A673 (cell line): ENCODE data around the gene CLCNKB. TPM values are rescaled to one million over a fixed set of nuclear protein-coding genes. Genes with fewer than 3 reads are reported as not detected.

ENCODE experiments used
- BruUV-seq: library from RNA; stranded (reverse); fragments of 400-500 nt; replicated peaks from 2 replicates; lab custom pipeline; 2021; lab: Mats Ljungman, UMichigan
- CTCF ChIA-PET: fragments of 300-600 bp; sonication (Branson Sonifier 250); formaldehyde crosslinking; loops from one replicate; lab custom pipeline; 2022; ENCODE audit warnings: antibody characterized with exemption; lab: Charles Lee
- POLR2A ChIA-PET: fragments of 300-600 bp; sonication (Branson Sonifier 250); formaldehyde crosslinking; loops from one replicate; lab custom pipeline; 2022; ENCODE audit warnings: antibody characterized with exemption; ENCODE audit not compliant: low non-redundant PET; lab: Charles Lee
- DNase-seq: peaks from one replicate; pipeline ENCODE4 v3.0.0-alpha.2; 2015; ENCODE audit warnings: low spot score
- H3K27ac ChIP-seq: fragments of 200-600 bp; sonication (generic); 2 replicates; pipeline ENCODE4 v1.5.1; 2016; ENCODE audit warnings: mixed run types, low read depth, mild to moderate bottlenecking, mixed read lengths, antibody characterized with exemption, low read length; ENCODE audit not compliant: poor library complexity, severe bottlenecking
- H3K27me3 ChIP-seq: fragments of 200-600 bp; sonication (generic); replicated peaks from 2 replicates; pipeline ENCODE4 v1.6.1; 2017; ENCODE audit warnings: mixed run types, low read depth, mild to moderate bottlenecking, mixed read lengths, antibody characterized with exemption, low read length; ENCODE audit not compliant: insufficient read depth, poor library complexity
- H3K36me3 ChIP-seq: fragments of 200-600 bp; sonication (generic); 2 replicates; pipeline ENCODE4 v1.6.1; 2016; ENCODE audit warnings: mixed run types, mild to moderate bottlenecking, mixed read lengths, antibody characterized with exemption, low read length; ENCODE audit not compliant: insufficient read depth, poor library complexity, severe bottlenecking
- H3K4me1 ChIP-seq: fragments of 200-600 bp; sonication (generic); 2 replicates; pipeline ENCODE4 v1.6.1; 2017; ENCODE audit warnings: mixed run types, mild to moderate bottlenecking, mixed read lengths, antibody characterized with exemption, low read length; ENCODE audit not compliant: insufficient read depth, poor library complexity, severe bottlenecking
- H3K4me3 ChIP-seq: fragments of 200-600 bp; sonication (generic); 2 replicates; pipeline ENCODE4 v1.5.1; 2016; ENCODE audit warnings: low read depth, mixed run types, mild to moderate bottlenecking, mixed read lengths, low read length; ENCODE audit not compliant: poor library complexity, severe bottlenecking
- H3K9me3 ChIP-seq: fragments of 200-600 bp; sonication (generic); 2 replicates; pipeline ENCODE4 v1.6.1; 2016; ENCODE audit warnings: mixed run types, low read depth, mild to moderate bottlenecking, mixed read lengths, antibody characterized with exemption, low read length; ENCODE audit not compliant: poor library complexity, severe bottlenecking
- EZH2 ChIP-seq: fragments of 200-600 bp; sonication (generic); IDR thresholded peaks from 2 replicates; pipeline ENCODE4 v1.6.1; 2017; ENCODE audit warnings: borderline replicate concordance, low read depth, mild to moderate bottlenecking, mixed read lengths, antibody characterized with exemption, low read length; ENCODE audit not compliant: poor library complexity, severe bottlenecking
- intact Hi-C: fragments of 100-400 bp; cut with micrococcal nuclease; formaldehyde crosslinking; loops from one replicate; pipeline ENCODE4 v1.10.0; 2022; ENCODE audit not compliant: unreplicated experiment
- total RNA-seq: library from RNA; stranded (reverse); gene quantifications from 2 replicates; pipeline ENCODE4 v1.2.3, GENCODE V29; 2021
- TF ChIP-seq, protein P1 (sequence below): fragments of 300-800, 200-600 bp; sonication (generic); conservative IDR thresholded peaks from 2 replicates; pipeline ENCODE4 v1.5.1; 2017; ENCODE audit warnings: low read depth, mild to moderate bottlenecking, antibody characterized with exemption, low read length, moderate library complexity, mixed read lengths

The CLCNKB gene
- total RNA-seq, 1 experiment from 2014 or later, result 0.13 TPM

DNA sequence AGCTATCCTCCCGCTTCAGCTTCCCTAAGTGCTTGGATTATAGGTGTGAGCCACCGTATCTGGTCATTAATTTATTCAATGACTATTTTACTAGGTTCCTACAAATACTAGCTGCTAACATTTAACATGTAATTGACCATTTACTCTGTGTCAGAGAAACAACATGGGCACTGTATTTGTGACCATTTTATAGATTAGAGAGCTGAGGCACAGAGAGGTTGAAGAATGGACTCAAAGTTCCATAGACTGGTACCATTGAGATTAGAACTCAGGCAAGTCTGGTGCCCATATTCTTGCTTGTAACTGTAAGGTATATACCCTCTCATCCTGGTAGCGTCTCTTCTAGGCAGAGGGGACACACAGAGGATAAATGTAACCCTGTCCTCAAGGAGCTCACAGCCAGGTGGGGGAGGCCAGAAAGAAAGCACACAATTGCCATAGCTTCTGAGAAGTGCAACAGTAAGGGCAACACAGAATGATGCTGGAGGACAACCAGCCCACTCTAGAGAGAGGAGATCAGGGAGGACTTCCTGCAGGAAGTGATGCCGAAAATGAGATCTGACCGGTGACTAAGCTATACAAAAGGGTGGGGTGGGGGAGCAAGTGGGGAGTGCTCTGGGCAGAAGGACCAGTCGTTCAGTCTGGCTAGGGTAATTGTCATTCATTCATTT is 35.8 kb upstream of the CLCNKB start:
- intact Hi-C loops, result loop anchor here (5.0 kb wide), 1 partner anchor 354 kb away; no protein-coding TSS in a partner anchor
- no peak for DNase-seq
- BruUV-seq, result no TSS peak
- ChIA-PET CTCF (interaction anchor here (0.6 kb wide), 1 partner anchor 212 kb away, joined by 4 read pairs; no protein-coding TSS in a partner anchor), POLR2A (no interaction called here)
- Histone ChIP-seq H3K4me3 (no peak overlapping the region), H3K4me1 (peaks cover 4% of the 10 kb centered on the region), H3K9me3 (no peaks in the 10 kb centered on the region), H3K27me3 (no peaks in the 10 kb centered on the region), H3K36me3 (no peaks in the 10 kb centered on the region), H3K27ac (no peak overlapping the region)
- TF ChIP-seq, protein P1, sequence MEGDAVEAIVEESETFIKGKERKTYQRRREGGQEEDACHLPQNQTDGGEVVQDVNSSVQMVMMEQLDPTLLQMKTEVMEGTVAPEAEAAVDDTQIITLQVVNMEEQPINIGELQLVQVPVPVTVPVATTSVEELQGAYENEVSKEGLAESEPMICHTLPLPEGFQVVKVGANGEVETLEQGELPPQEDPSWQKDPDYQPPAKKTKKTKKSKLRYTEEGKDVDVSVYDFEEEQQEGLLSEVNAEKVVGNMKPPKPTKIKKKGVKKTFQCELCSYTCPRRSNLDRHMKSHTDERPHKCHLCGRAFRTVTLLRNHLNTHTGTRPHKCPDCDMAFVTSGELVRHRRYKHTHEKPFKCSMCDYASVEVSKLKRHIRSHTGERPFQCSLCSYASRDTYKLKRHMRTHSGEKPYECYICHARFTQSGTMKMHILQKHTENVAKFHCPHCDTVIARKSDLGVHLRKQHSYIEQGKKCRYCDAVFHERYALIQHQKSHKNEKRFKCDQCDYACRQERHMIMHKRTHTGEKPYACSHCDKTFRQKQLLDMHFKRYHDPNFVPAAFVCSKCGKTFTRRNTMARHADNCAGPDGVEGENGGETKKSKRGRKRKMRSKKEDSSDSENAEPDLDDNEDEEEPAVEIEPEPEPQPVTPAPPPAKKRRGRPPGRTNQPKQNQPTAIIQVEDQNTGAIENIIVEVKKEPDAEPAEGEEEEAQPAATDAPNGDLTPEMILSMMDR, result no peak
- no peak for TF ChIP-seq EZH2

DNA sequence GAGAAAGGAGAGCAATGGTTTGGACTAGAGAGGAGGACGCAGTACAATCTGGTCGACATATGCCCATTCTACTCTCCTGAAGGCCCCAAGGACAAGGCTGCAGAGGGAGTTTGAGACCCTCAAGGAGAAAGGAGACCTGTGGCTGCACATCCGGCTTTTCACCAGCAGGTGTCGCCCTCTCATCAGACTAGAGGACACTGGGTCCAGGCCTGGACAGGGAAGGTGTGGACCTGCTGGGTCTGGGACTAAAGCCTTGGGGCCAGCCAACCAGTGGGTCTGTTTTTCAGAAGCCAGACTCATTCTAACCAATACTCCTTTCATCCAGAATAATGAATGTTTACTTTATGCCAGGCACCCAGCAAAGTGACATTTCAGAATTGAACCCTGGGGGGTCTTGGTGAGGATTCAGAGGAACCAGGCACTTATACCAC is 34.5 kb upstream of the CLCNKB start:
- intact Hi-C loops, result loop anchor here (1.0 to 5.0 kb wide), 2 partner anchors 47 to 353 kb away; no protein-coding TSS in a partner anchor
- Histone ChIP-seq H3K27me3 (no peaks in the 10 kb centered on the region), H3K4me3 (no peak overlapping the region), H3K9me3 (no peaks in the 10 kb centered on the region), H3K36me3 (no peaks in the 10 kb centered on the region), H3K4me1 (peaks cover 10% of the 10 kb centered on the region), H3K27ac (no peak overlapping the region)
- ChIA-PET POLR2A (no interaction called here), CTCF (interaction anchor here (0.5 to 1.1 kb wide), 2 partner anchors 73 to 178 kb away, joined by 3 to 6 read pairs; no protein-coding TSS in a partner anchor)
- DNase-seq, result peak; percentile 84
- no peak for TF ChIP-seq EZH2
- TF ChIP-seq, protein P1, result peak; percentile 98
- BruUV-seq, result no TSS peak

DNA sequence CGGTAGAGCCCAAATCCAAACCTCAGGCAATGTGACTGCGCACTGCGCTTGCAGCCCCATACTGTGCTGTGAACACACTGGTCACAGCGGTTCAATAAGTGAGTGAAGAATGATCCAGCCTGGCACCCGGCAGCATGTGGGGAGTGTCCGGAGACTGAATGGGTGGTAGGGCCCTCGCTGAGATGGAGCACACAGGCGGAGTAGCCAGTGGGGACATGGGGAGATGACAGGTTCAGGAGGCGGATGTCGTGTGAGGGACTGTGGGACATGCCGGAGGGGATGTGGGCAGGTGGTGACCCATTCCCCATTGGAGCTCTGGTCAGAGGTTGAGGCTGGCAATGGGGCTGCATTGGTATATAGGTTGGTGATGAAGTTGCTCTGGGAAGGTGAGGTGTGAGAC is 33.9 kb upstream of the CLCNKB start:
- Histone ChIP-seq H3K27me3 (no peaks in the 10 kb centered on the region), H3K9me3 (no peaks in the 10 kb centered on the region), H3K36me3 (no peaks in the 10 kb centered on the region), H3K4me3 (no peak overlapping the region), H3K4me1 (peaks cover 10% of the 10 kb centered on the region), H3K27ac (no peak overlapping the region)
- TF ChIP-seq, protein P1, result no peak
- no peak for TF ChIP-seq EZH2
- POLR2A ChIA-PET, result no interaction called here
- BruUV-seq, result no TSS peak
- DNase-seq, result no peak
- CTCF ChIA-PET, result interaction anchor here (0.5 to 1.1 kb wide), 3 partner anchors 73 to 328 kb away, joined by 3 to 6 read pairs (median 3); no protein-coding TSS in a partner anchor
- intact Hi-C loops, result loop anchor here (1.0 to 5.0 kb wide), 2 partner anchors 47 to 353 kb away; no protein-coding TSS in a partner anchor
